ENCODE measurements around the gene ADARB1. TPM values are rescaled to one million over a fixed set of nuclear protein-coding genes. Genes with fewer than 3 reads are reported as not detected.

The ADARB1 gene
- total RNA-seq, 1 donor from 2014 or later: 19.2 TPM

- no peak for FAIRE-seq
- no peak for DNase-seq (ENCODE audit: low spot score in 2 of 2)
These were observed 110.5 kb downstream of the ADARB1 start for GRCh38 chr21:45184869-45185268.

- DNase-seq (ENCODE audit: low spot score in 2 of 2) (no peak), FAIRE-seq (no peak)
These were observed 112.3 kb downstream of the ADARB1 start for GRCh38 chr21:45186709-45187108.

- DNase-seq (ENCODE audit: low spot score in 2 of 2) (no peak), FAIRE-seq (no peak)
These were observed 113.3 kb downstream of the ADARB1 start for GRCh38 chr21:45187646-45188045.

GRCh38 chr21:45190013-45190412 lies 115.6 kb downstream of the ADARB1 start:
- DNase-seq (ENCODE audit: low spot score in 2 of 2) (no peak), FAIRE-seq (no peak)

GRCh38 chr21:45192332-45192731 lies 118.0 kb downstream of the ADARB1 start:
- FAIRE-seq (no peak), DNase-seq (ENCODE audit: low spot score in 2 of 2) (no peak)

GRCh38 chr21:45196620-45197019 lies 122.2 kb downstream of the ADARB1 start:
- DNase-seq (ENCODE audit: low spot score in 2 of 2) (no peak), FAIRE-seq (no peak)

- FAIRE-seq (no peak), DNase-seq (ENCODE audit: low spot score in 2 of 2) (no peak)
These were observed 124.8 kb downstream of the ADARB1 start for GRCh38 chr21:45199201-45199600.

GRCh38 chr21:45200031-45200430 lies 125.7 kb downstream of the ADARB1 start:
- no peak for FAIRE-seq
- no peak for DNase-seq (ENCODE audit: low spot score in 2 of 2)

GRCh38 chr21:45200581-45201296 lies 126.4 kb downstream of the ADARB1 start:
- FAIRE-seq: no peak

GRCh38 chr21:45202344-45202743 lies 128.0 kb downstream of the ADARB1 start:
- no peak for DNase-seq (ENCODE audit: low spot score in 2 of 2)
- no peak for FAIRE-seq

More at GRCh38 chr21:45200581-45201296, 126.4 kb downstream of the ADARB1 start:
- DNase-seq (ENCODE audit: low spot score in 2 of 2): no peak

GRCh38 chr21:45202889-45203288 lies 128.5 kb downstream of the ADARB1 start:
- no peak for FAIRE-seq
- DNase-seq (ENCODE audit: low spot score in 2 of 2): no peak

GRCh38 chr21:45203983-45204382 lies 129.6 kb downstream of the ADARB1 start:
- DNase-seq (ENCODE audit: low spot score in 2 of 2) (no peak), FAIRE-seq (no peak)

- DNase-seq (ENCODE audit: low spot score in 2 of 2): no peak
- FAIRE-seq: no peak
These were observed 130.0 kb downstream of the ADARB1 start for GRCh38 chr21:45204395-45204794.

- DNase-seq (ENCODE audit: low spot score in 2 of 2): no peak
- no peak for FAIRE-seq
These were observed 133.7 kb downstream of the ADARB1 start for GRCh38 chr21:45207839-45208626.

GRCh38 chr21:45208627-45208951 lies 134.2 kb downstream of the ADARB1 start:
- DNase-seq (ENCODE audit: low spot score in 2 of 2): no peak
- FAIRE-seq: no peak

GRCh38 chr21:45209046-45209445 lies 134.7 kb downstream of the ADARB1 start:
- no peak for FAIRE-seq
- DNase-seq (ENCODE audit: low spot score in 2 of 2): no peak

- no peak for FAIRE-seq
- DNase-seq (ENCODE audit: low spot score in 2 of 2): no peak
These were observed 135.4 kb downstream of the ADARB1 start for GRCh38 chr21:45209685-45210284.

GRCh38 chr21:45210461-45210983 lies 136.1 kb downstream of the ADARB1 start:
- FAIRE-seq (no peak), DNase-seq (ENCODE audit: low spot score in 2 of 2) (no peak)

GRCh38 chr21:45211661-45212060 lies 137.3 kb downstream of the ADARB1 start:
- FAIRE-seq: no peak
- no peak for DNase-seq (ENCODE audit: low spot score in 2 of 2)

- no peak for FAIRE-seq
- no peak for DNase-seq (ENCODE audit: low spot score in 2 of 2)
These were observed 139.0 kb downstream of the ADARB1 start for GRCh38 chr21:45213392-45213791.

GRCh38 chr21:45215213-45215612 lies 140.8 kb downstream of the ADARB1 start:
- FAIRE-seq: no peak
- no peak for DNase-seq (ENCODE audit: low spot score in 2 of 2)

Data from frontal cortex (tissue), 4 donors.